IMR-90 (cell line): Measurements from ENCODE around the gene HYAL1. TPM values are rescaled to one million over a fixed set of nuclear protein-coding genes. Genes with fewer than 3 reads are reported as not detected.

ENCODE experiments used
- ATAC-seq: fragments of 200-7000 bp; cut with Tn5 transposase; 2 replicates; pipeline ENCODE4 v1.9.1; 2020; ENCODE audit warnings: low read depth, mild to moderate bottlenecking, moderate library complexity
- BruUV-seq: library from RNA; stranded (reverse); fragments of 400-500 nt; replicated peaks from 2 replicates; lab custom pipeline; 2021; lab: Mats Ljungman, UMichigan
- CTCF ChIA-PET: fragments of 300-600 bp; formaldehyde crosslinking; extraction: SDS; loops from one replicate; lab custom pipeline; 2021; ENCODE audit warnings: antibody characterized with exemption; lab: Yijun Ruan, JAX
- POLR2A ChIA-PET: fragments of 300-600 bp; sonication (Branson Sonifier 250); formaldehyde crosslinking; loops from one replicate; lab custom pipeline; 2022; ENCODE audit warnings: antibody characterized with exemption; ENCODE audit not compliant: unreplicated experiment; lab: Charles Lee
- DNase-seq: peaks from one replicate; pipeline ENCODE4 v3.0.0; 2013
- H2AFZ ChIP-seq: replicated peaks from 2 replicates; pipeline ENCODE3; 2013; ENCODE audit warnings: low read length, mild to moderate bottlenecking; ENCODE audit not compliant: poor library complexity
- H2AK5ac ChIP-seq: 2 replicates; pipeline ENCODE4 v1.6.1; 2013; ENCODE audit warnings: low read depth, low read length, inconsistent platforms
- H2AK9ac ChIP-seq: replicated peaks from 2 replicates; pipeline ENCODE3; 2013; ENCODE audit warnings: mild to moderate bottlenecking, low read depth, low read length, moderate library complexity; ENCODE audit not compliant: poor library complexity
- H2BK120ac ChIP-seq: 2 replicates; pipeline ENCODE4 v1.6.1; 2013; ENCODE audit warnings: low read depth, low read length, inconsistent platforms
- H2BK15ac ChIP-seq: 3 replicates; pipeline ENCODE4 v1.6.1; 2013; ENCODE audit warnings: low read depth, low read length, inconsistent platforms
- H2BK20ac ChIP-seq: 2 replicates; pipeline ENCODE4 v1.6.1; 2013; ENCODE audit warnings: low read depth, mild to moderate bottlenecking, inconsistent platforms, low read length, moderate library complexity
- H2BK5ac ChIP-seq: 2 replicates; pipeline ENCODE4 v1.6.1; 2013; ENCODE audit warnings: mild to moderate bottlenecking, low read depth, low read length, inconsistent platforms; ENCODE audit not compliant: poor library complexity, severe bottlenecking
- H3K14ac ChIP-seq: replicated peaks from 2 replicates; pipeline ENCODE4 v1.6.1; 2013; ENCODE audit warnings: low read depth, low read length, inconsistent platforms
- H3K18ac ChIP-seq: 2 replicates; pipeline ENCODE4 v1.6.1; 2013; ENCODE audit warnings: low read depth, low read length, control low read depth
- H3K23ac ChIP-seq: 2 replicates; pipeline ENCODE4 v1.6.1; 2013; ENCODE audit warnings: low read depth, low read length, inconsistent platforms
- H3K27ac ChIP-seq: 2 replicates; pipeline ENCODE4 v1.5.1; 2013; ENCODE audit warnings: mild to moderate bottlenecking, control low read depth, low read length; ENCODE audit not compliant: insufficient read depth
- H3K27me3 ChIP-seq: 2 replicates; pipeline ENCODE4 v1.6.1; 2013; ENCODE audit warnings: low read length; ENCODE audit not compliant: control insufficient read depth, insufficient read depth
- H3K36me3 ChIP-seq: 2 replicates; pipeline ENCODE4 v1.6.1; 2013; ENCODE audit warnings: low read length, mixed read lengths; ENCODE audit not compliant: control insufficient read depth, insufficient read depth
- H3K4ac ChIP-seq: 2 replicates; pipeline ENCODE4 v1.6.1; 2013; ENCODE audit warnings: low read depth, low read length, inconsistent platforms
- H3K4me1 ChIP-seq: 2 replicates; pipeline ENCODE4 v1.6.1; 2013; ENCODE audit warnings: low read length, mixed read lengths; ENCODE audit not compliant: control insufficient read depth, insufficient read depth
- H3K4me2 ChIP-seq: 2 replicates; pipeline ENCODE4 v1.6.1; 2013; ENCODE audit warnings: low read depth, mild to moderate bottlenecking, control low read depth, low read length, moderate library complexity
- H3K4me3 ChIP-seq: 2 replicates; pipeline ENCODE4 v1.5.1; 2013; ENCODE audit warnings: low read depth, mild to moderate bottlenecking, control low read depth, low read length, moderate library complexity; ENCODE audit not compliant: insufficient read depth
- H3K56ac ChIP-seq: 2 replicates; pipeline ENCODE4 v1.6.1; 2013; ENCODE audit warnings: low read length, inconsistent platforms; ENCODE audit not compliant: insufficient read depth; ENCODE audit errors: extremely low read depth
- H3K79me1 ChIP-seq, 2 experiments: 2 replicates each; pipeline ENCODE4 v1.6.1; 2013; ENCODE audit warnings: low read length in 2 of 2, inconsistent platforms in 1 of 2, low read depth in 1 of 2
- H3K9ac ChIP-seq: 2 replicates; pipeline ENCODE4 v1.6.1; 2013; ENCODE audit warnings: low read depth, low read length, control low read depth
- H3K9me1 ChIP-seq: 2 replicates; pipeline ENCODE4 v1.6.1; 2013; ENCODE audit warnings: low read length, inconsistent platforms; ENCODE audit not compliant: insufficient read depth
- H3K9me3 ChIP-seq: 2 replicates; pipeline ENCODE4 v1.6.1; 2013; ENCODE audit warnings: low read length; ENCODE audit not compliant: control insufficient read depth, insufficient read depth
- H4K20me1 ChIP-seq: 2 replicates; pipeline ENCODE4 v1.6.1; 2013; ENCODE audit warnings: low read length, inconsistent platforms; ENCODE audit not compliant: insufficient read depth
- H4K5ac ChIP-seq: 2 replicates; pipeline ENCODE4 v1.6.1; 2013; ENCODE audit warnings: mild to moderate bottlenecking, low read depth, low read length, control low read depth
- H4K8ac ChIP-seq, 2 experiments: 2 replicates each; pipeline ENCODE4 v1.6.1; 2013; ENCODE audit warnings: low read depth in 2 of 2, low read length in 2 of 2, control low read depth in 1 of 2, inconsistent platforms in 1 of 2
- H4K91ac ChIP-seq: 2 replicates; pipeline ENCODE4 v1.6.1; 2013; ENCODE audit warnings: low read depth, low read length, inconsistent platforms; ENCODE audit not compliant: insufficient read depth
- CHD1 ChIP-seq: IDR thresholded peaks from 2 replicates; pipeline ENCODE4 v1.6.1; 2012; ENCODE audit warnings: low read depth, low read length, improper control_type of control experiment
- MXI1 ChIP-seq: IDR thresholded peaks from 2 replicates; pipeline ENCODE4 v1.6.1; 2012; ENCODE audit warnings: low read depth, mild to moderate bottlenecking, low read length, moderate library complexity, borderline replicate concordance
- NFE2L2 ChIP-seq: fragments of 150-350 bp; IDR thresholded peaks from 2 replicates; pipeline ENCODE4 v1.6.1; 2016; ENCODE audit warnings: low read depth, mild to moderate bottlenecking, low read length
- WGBS, 2 experiments: methylation state at CpG; one replicate each; pipeline versions ENCODE4 v1.1.5 to v1.1.7; 2013; ENCODE audit warnings: missing lambda C conversion rate in 2 of 2; ENCODE audit not compliant: insufficient read length in 1 of 2; ENCODE audit errors: extremely low coverage in 2 of 2; 5-methylcytosine and 5-hydroxymethylcytosine counted together
- dilution Hi-C: fragments of 300-500 bp; cut with HindIII; formaldehyde crosslinking; loops from one replicate; pipeline ENCODE4 v1.14.3; 2018; ENCODE audit warnings: low sequenced_read_pairs; ENCODE audit not compliant: unreplicated experiment
- in situ Hi-C: fragments of 300-500 bp; cut with MboI; formaldehyde crosslinking; loops from 3 replicates; pipeline ENCODE4 v1.14.3; 2019; ENCODE audit warnings: low sequenced_read_pairs, inconsistent platforms, mixed read lengths
- intact Hi-C: fragments of 100-400 bp; cut with micrococcal nuclease; formaldehyde crosslinking; loops from 2 replicates; pipeline ENCODE4 v1.10.0; 2022
- polyA plus RNA-seq, 3 experiments: library from polyadenylated mRNA; depleted of rRNA; stranded (reverse); fragments of >200 nt; gene quantifications; 2 replicates each; pipeline ENCODE4 v1.2.3, GENCODE V29; 2012; ENCODE audit warnings: low replicate concordance in 1 of 3
- total RNA-seq: library from RNA; depleted of rRNA; stranded (reverse); fragments of >200 nt; gene quantifications from 2 replicates; pipeline ENCODE4 v1.2.3, GENCODE V29; 2012
- TF ChIP-seq, protein P1 (sequence below): conservative IDR thresholded peaks from 2 replicates; pipeline ENCODE4 v1.5.1; 2012; ENCODE audit warnings: mild to moderate bottlenecking, low read depth, low read length, improper control_type of control experiment

HYAL1 gene
- total and polyA plus RNA-seq, 2 of the 4 experiments (the other 2 are of a cell fraction) = 0.32 to 0.36 TPM

DNA sequence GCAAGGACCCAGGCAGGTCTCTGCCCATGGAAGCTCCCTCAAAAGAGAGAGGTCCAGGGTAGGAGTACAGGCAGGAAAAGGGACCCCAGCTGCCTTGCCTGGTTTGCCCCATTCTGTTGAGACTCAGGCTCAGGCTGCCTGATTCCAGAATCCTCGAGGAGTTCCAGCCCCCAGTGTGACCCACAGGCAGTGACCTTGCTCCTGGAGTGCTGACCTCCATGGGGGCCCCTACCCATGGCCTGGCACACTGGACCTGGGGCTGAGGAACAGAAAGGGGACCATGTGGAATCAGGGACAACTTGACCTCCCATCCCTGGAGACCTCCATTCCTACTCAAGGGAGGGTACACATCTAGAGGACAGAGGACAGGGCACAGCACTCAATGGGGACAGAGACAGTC, 37.8 kb downstream of the HYAL1 start:
- H3K9me1 ChIP-seq = peaks cover 45% of the 10 kb centered on the region
- in situ Hi-C loops = no loop called here
- intact Hi-C loops = no loop called here
- no peaks in the 10 kb centered on the region for H3K9me3 ChIP-seq
- no TSS peak for BruUV-seq
- H3K14ac ChIP-seq = peak overlapping the region; percentile 83
- CTCF ChIA-PET = interaction anchor here (0.7 kb wide), 1 partner anchor 9 kb away, joined by 4 read pairs; no protein-coding TSS in a partner anchor
- TF ChIP-seq, protein P1, sequence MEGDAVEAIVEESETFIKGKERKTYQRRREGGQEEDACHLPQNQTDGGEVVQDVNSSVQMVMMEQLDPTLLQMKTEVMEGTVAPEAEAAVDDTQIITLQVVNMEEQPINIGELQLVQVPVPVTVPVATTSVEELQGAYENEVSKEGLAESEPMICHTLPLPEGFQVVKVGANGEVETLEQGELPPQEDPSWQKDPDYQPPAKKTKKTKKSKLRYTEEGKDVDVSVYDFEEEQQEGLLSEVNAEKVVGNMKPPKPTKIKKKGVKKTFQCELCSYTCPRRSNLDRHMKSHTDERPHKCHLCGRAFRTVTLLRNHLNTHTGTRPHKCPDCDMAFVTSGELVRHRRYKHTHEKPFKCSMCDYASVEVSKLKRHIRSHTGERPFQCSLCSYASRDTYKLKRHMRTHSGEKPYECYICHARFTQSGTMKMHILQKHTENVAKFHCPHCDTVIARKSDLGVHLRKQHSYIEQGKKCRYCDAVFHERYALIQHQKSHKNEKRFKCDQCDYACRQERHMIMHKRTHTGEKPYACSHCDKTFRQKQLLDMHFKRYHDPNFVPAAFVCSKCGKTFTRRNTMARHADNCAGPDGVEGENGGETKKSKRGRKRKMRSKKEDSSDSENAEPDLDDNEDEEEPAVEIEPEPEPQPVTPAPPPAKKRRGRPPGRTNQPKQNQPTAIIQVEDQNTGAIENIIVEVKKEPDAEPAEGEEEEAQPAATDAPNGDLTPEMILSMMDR = no peak
- TF ChIP-seq MXI1 (no peak), NFE2L2 (no peak), CHD1 (no peak)
- peak overlapping the region; percentile 94 for H4K5ac ChIP-seq
- H3K18ac ChIP-seq = peak overlapping the region; percentile 82
- H2BK5ac ChIP-seq = peak overlapping the region; percentile 85
- peak overlapping the region; percentile 99; a peak in 3 of 4 replicates for H4K8ac ChIP-seq
- ATAC-seq (no peak), DNase-seq (no peak)
- H3K4me2 ChIP-seq = no peak overlapping the region
- peak overlapping the region; percentile 53; the same call in 1 of the 2 replicates for H3K9ac ChIP-seq
- H3K4me3 ChIP-seq = no peak overlapping the region
- no peak overlapping the region for H3K56ac ChIP-seq
- no peaks in the 10 kb centered on the region for H3K27me3 ChIP-seq
- no peak overlapping the region; the same call in 1 of the 2 replicates for H3K23ac ChIP-seq
- H3K36me3 ChIP-seq = no peaks in the 10 kb centered on the region
- H3K27ac ChIP-seq = peak overlapping the region; percentile 97
- peak overlapping the region; percentile 97 for H2BK15ac ChIP-seq
- H3K4ac ChIP-seq = peak overlapping the region; percentile 100
- peaks cover 7 to 64% of the 10 kb centered on the region in 2 experiments; a peak in 3 of 4 replicates for H3K79me1 ChIP-seq
- H2BK20ac ChIP-seq = peak overlapping the region; percentile 96
- H3K4me1 ChIP-seq = peaks cover 69% of the 10 kb centered on the region
- H2AK5ac ChIP-seq = peak overlapping the region; percentile 100
- H2AFZ ChIP-seq = no peak overlapping the region
- POLR2A ChIA-PET = no interaction called here
- H4K20me1 ChIP-seq = no peaks in the 10 kb centered on the region
- WGBS, 2 experiments = 33% methylated on average over 1 of the region's 1 CpG; no CpG with 5 or more reads in 1 of the 2 experiments
- dilution Hi-C loops = no loop called here
- H2AK9ac ChIP-seq = peak overlapping the region; percentile 97
- peak overlapping the region; percentile 99 for H4K91ac ChIP-seq
- H2BK120ac ChIP-seq = peak overlapping the region; percentile 97
